ENCODE results near the gene RNF208. TPM values are rescaled to one million over a fixed set of nuclear protein-coding genes. Genes with fewer than 3 reads are reported as not detected.

The RNF208 gene
- total RNA-seq, 2 donors from 2014 or later, result 3.7 TPM; not detected in 1

DNA sequence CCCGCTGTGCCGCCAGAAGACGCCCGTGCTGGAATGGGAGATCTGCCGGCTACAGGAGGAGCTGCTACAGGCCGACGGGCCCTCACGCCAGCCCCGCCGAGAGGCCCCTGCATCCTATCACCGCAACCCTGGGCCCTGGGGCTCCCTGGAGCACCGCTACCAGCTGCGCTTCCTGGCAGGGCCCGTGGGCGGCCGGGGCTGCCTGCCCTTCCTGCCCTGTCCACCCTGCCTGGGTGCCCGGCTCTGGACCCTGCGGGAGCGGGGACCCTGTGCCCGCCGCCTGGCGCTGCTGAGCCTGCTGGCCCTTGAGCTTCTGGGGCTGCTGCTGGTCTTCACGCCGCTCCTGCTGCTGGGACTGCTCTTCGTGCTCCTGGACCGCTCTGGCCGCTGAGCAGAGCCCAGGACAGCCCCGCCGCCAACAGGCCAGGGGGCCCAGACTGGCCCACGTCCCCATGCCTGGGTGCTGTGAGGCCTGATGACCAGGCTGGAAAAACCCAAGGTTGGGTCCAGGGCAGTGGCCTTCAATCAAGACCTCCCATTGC lies 3.8 kb downstream of the RNF208 start:
- Histone ChIP-seq H3K4me3 (no peak overlapping the region), H3K4me1 (ENCODE audit: control insufficient read depth in 1 of 2, low read depth in 2 of 2) (peaks cover 7 to 13% of the 10 kb centered on the region in 2 donors), H3K9me3 (no peaks in the 10 kb centered on the region), H3K36me3 (no peaks in the 10 kb centered on the region), H3K27ac (no peak overlapping the region), H3K27me3 (replicated peaks; ENCODE audit: insufficient read depth) (no peaks in the 10 kb centered on the region)
- DNase-seq (ENCODE audit: low spot score) (no peak), ATAC-seq (ENCODE audit: insufficient number of reproducible peaks, low FRiP score, low read depth) (no peak)
- TF ChIP-seq, protein P1, sequence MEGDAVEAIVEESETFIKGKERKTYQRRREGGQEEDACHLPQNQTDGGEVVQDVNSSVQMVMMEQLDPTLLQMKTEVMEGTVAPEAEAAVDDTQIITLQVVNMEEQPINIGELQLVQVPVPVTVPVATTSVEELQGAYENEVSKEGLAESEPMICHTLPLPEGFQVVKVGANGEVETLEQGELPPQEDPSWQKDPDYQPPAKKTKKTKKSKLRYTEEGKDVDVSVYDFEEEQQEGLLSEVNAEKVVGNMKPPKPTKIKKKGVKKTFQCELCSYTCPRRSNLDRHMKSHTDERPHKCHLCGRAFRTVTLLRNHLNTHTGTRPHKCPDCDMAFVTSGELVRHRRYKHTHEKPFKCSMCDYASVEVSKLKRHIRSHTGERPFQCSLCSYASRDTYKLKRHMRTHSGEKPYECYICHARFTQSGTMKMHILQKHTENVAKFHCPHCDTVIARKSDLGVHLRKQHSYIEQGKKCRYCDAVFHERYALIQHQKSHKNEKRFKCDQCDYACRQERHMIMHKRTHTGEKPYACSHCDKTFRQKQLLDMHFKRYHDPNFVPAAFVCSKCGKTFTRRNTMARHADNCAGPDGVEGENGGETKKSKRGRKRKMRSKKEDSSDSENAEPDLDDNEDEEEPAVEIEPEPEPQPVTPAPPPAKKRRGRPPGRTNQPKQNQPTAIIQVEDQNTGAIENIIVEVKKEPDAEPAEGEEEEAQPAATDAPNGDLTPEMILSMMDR (IDR thresholded peaks at IDR 0.05), result no peak

DNA sequence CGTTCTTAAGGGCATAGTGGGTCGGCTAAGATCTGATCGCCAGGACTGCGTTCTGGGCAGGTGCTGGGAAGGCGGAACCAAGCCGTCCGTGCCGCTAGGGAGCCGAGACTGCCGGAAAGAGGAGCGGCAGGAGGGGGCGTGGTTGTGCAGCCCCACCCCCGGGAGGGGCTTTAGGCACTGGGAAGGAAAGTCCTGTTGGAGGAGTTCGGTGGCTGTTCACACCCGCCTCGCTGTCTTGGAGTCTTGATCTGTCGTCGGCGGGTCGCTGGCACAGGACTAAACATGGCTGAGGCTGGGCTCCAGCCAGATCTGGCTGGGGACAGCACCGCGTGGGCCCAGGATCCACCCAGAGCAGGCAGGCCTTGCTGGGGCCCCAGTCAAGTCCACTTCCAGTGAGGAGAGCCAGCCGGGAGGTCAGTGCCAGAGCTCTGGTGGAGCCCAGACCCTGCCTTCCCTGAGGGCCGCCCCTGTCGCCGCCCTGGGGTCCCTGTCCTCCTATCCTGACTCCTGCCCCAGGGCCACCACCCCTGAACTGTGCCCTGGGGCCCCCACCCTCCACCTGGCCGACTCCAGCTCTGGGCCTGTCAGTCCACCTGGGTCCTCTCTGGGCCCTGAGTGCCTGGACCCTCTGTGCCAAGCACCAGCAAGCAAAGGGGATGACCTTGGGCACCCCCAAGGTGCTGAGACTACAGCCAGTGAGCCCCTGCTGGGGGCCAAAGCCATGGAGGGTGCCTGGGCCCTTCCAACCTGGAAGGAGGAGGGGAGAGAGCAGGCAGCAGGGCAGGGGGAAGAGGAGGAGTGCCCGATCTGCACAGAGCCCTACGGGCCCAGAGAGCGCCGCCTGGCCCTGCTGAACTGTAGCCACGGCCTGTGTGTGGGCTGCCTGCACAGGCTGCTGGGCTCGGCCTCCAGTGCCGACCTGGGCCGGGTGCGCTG lies 4.5 kb downstream of the RNF208 start:
- Histone ChIP-seq H3K4me1 (ENCODE audit: control insufficient read depth in 1 of 2, low read depth in 2 of 2) (peaks cover 3 to 7% of the 10 kb centered on the region in 2 donors), H3K36me3 (no peaks in the 10 kb centered on the region), H3K9me3 (no peaks in the 10 kb centered on the region), H3K27ac (no peak overlapping the region), H3K4me3 (no peak overlapping the region), H3K27me3 (replicated peaks; ENCODE audit: insufficient read depth) (no peaks in the 10 kb centered on the region)
- no peak for DNase-seq (ENCODE audit: low spot score)
- ATAC-seq (ENCODE audit: insufficient number of reproducible peaks, low FRiP score, low read depth), result no peak
- TF ChIP-seq, protein P1 (IDR thresholded peaks at IDR 0.05), result no peak

DNA sequence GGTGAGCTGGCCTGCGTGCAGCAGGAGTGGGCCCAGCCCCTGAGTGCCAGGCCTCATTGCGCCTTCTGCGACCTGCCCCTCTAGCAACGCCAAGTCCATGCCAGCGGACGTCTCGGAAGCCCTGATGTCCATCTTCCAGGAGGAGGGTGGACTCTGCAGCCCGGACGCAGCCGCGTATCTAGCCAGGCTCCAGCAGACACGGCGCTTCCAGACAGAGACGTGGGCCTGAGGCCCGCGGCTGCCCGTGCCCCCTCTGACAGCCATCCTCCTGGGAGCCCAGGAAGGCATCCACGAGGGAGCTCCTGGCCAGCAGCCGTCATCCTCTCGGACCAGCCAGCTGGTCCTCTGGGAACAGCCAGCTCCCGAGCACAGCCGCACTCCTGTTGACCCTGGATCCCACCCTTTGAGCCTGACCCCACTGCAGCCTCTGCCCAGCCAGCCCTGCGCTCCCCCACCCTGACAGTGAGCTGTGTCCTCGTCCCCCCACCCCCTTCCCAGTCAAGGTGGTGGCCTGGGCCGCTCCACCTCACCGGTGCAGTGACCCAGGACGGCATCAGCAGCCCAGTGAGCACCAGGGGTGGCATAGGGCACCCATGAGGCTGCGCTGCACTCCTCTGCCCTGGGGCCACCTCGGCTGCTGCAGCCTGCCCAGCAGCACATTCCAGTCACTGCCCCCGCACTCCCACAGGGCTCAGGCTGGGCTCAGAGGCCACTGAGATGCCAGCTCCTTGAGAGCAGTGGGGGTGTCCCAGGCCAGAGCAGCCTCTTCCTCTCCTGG lies 5.7 kb downstream of the RNF208 start:
- H3K27ac ChIP-seq, result no peak overlapping the region

DNA sequence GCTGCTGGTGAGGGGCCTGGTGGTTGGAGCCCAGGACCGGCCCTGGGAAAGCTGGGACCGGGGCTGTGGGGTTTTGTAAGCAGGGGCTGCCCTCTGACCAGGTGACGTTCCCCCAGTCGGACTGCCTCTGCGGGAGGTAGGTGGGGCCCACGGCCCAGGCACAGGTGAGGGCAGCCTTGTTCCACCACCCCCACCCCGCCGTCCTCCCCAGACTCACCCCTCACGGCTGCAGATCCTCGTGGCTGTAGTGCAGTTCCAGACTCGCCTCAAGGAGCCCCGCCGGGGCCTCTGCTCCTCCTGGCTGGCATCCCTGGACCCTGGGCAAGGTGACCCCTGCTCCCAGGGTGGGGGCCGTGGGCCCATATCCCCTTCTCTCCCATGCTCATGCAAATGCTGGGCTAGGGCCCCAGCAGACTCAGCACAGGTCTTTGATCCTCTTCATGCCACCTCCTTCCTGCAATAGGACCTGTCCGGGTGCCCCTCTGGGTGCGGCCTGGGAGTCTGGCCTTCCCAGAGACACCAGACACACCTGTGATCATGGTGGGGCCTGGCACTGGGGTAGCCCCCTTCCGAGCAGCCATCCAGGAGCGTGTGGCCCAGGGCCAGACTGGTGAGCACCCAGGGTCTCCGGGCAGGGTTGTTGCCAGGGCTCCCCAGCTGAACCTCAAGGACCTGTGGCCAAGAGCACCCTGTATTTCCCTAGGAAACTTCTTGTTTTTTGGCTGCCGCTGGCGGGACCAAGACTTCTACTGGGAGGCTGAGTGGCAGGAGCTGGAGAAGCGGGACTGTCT lies 6.6 kb downstream of the RNF208 start:
- no peak for ATAC-seq (ENCODE audit: insufficient number of reproducible peaks, low FRiP score, low read depth)
- DNase-seq (ENCODE audit: low spot score), result no peak
- Histone ChIP-seq H3K4me3 (no peak overlapping the region), H3K36me3 (no peaks in the 10 kb centered on the region), H3K4me1 (ENCODE audit: control insufficient read depth in 1 of 2, low read depth in 2 of 2) (no peaks in the 10 kb centered on the region), H3K9me3 (no peaks in the 10 kb centered on the region), H3K27me3 (replicated peaks; ENCODE audit: insufficient read depth) (no peaks in the 10 kb centered on the region), H3K27ac (no peak overlapping the region)
- TF ChIP-seq, protein P1 (IDR thresholded peaks at IDR 0.05), result no peak

More for the DNA sequence above, 5.7 kb downstream of the RNF208 start:
- Histone ChIP-seq H3K4me1 (ENCODE audit: control insufficient read depth in 1 of 2, low read depth in 2 of 2) (no peaks in the 10 kb centered on the region), H3K9me3 (no peaks in the 10 kb centered on the region), H3K4me3 (no peak overlapping the region), H3K36me3 (no peaks in the 10 kb centered on the region), H3K27me3 (replicated peaks; ENCODE audit: insufficient read depth) (no peaks in the 10 kb centered on the region)
- TF ChIP-seq, protein P1 (IDR thresholded peaks at IDR 0.05), result no peak
- DNase-seq (ENCODE audit: low spot score) (no peak), ATAC-seq (ENCODE audit: insufficient number of reproducible peaks, low FRiP score, low read depth) (no peak)

Measured in thoracic aorta (tissue), 2 donors.